Osteoblast (primary cell): ENCODE measurements around the gene PLP2. TPM values are rescaled to one million over a fixed set of nuclear protein-coding genes. Genes with fewer than 3 reads are reported as not detected.

Experiments used
- DNase-seq: peaks from one replicate; pipeline ENCODE4 v3.0.0; 2011; ENCODE audit warnings: low spot score, mixed read lengths; ENCODE audit not compliant: insufficient read length; ENCODE audit errors: missing footprints
- H2AFZ ChIP-seq: 2 replicates; pipeline ENCODE4 v1.6.0; 2011; ENCODE audit warnings: mild to moderate bottlenecking, low read length
- H3K27ac ChIP-seq: 2 replicates; pipeline ENCODE4 v1.5.1; 2011; ENCODE audit warnings: mild to moderate bottlenecking, low read depth, low read length, moderate library complexity
- H3K27me3 ChIP-seq: 2 replicates; pipeline ENCODE4 v1.6.0; 2012; ENCODE audit warnings: mild to moderate bottlenecking, control low read depth, inconsistent platforms, low read length, moderate library complexity; ENCODE audit not compliant: insufficient read depth
- H3K36me3 ChIP-seq: 2 replicates; pipeline ENCODE4 v1.5.1; 2011; ENCODE audit warnings: mild to moderate bottlenecking, low read length, control low read depth, moderate library complexity; ENCODE audit not compliant: insufficient read depth
- H3K4me1 ChIP-seq: 2 replicates; pipeline ENCODE4 v1.5.1; 2011; ENCODE audit warnings: mild to moderate bottlenecking, low read length, control low read depth, moderate library complexity; ENCODE audit not compliant: insufficient read depth
- H3K4me2 ChIP-seq: 2 replicates; pipeline ENCODE4 v1.6.0; 2011; ENCODE audit warnings: mild to moderate bottlenecking, low read length; ENCODE audit not compliant: insufficient read depth
- H3K4me3 ChIP-seq: fragments of 200-600 bp; sonication (generic); 3 replicates; pipeline ENCODE4 v1.5.1; 2012; ENCODE audit warnings: mild to moderate bottlenecking, low read length, inconsistent platforms; ENCODE audit not compliant: insufficient read depth
- H3K79me2 ChIP-seq: 2 replicates; pipeline ENCODE4 v1.6.0; 2012; ENCODE audit warnings: mild to moderate bottlenecking, low read length, control low read depth, inconsistent platforms; ENCODE audit not compliant: insufficient read depth
- H3K9me3 ChIP-seq: 2 replicates; pipeline ENCODE4 v1.5.1; 2011; ENCODE audit warnings: low read depth, low read length, control low read depth
- H4K20me1 ChIP-seq: 2 replicates; pipeline ENCODE4 v1.6.0; 2012; ENCODE audit warnings: mild to moderate bottlenecking, low read length, control low read depth; ENCODE audit not compliant: insufficient read depth
- small RNA-seq: library from RNA; depleted of rRNA; stranded (forward); fragments of <200 nt; gene quantifications from one replicate; pipeline ENCODE3, GENCODE V24; 2012
- total RNA-seq: library from RNA; depleted of rRNA; stranded (reverse); fragments of >200 nt; gene quantifications from 2 replicates; pipeline ENCODE4 v1.2.3, GENCODE V29; 2012
- TF ChIP-seq, protein P1 (sequence below): IDR thresholded peaks from 2 replicates; pipeline ENCODE4 v1.5.1; 2011; ENCODE audit warnings: mild to moderate bottlenecking, low read depth, low read length, moderate library complexity; ENCODE audit errors: extremely low read depth

Gene PLP2
- total RNA-seq, 1 donor: 21.0 TPM

DNA sequence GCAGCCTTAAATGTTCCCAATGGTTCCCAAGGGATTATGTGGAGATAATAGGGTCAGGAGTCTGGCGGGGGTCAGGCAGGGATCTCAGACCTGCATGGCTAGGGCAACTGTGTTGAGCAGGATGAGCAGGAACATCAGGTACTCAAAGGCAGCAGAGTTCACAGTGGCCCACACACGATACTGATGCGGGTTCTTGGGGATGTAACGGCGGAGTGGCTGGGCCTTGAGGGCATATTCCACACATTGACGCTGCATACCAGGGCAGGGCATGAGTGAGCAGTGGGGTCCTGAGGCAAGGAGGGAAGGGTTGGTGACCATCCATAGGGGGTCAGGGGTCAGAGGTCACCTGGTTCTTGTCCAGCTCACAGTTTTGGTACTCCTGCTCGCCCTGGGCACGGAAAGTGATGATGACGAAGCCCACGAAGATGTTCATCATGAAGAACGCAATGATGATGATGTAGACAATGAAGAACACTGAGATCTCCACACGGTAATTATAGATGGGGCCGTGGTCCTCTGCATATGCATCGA, 43.4 kb downstream of the PLP2 start:
- Histone ChIP-seq H3K4me1 (no peaks in the 10 kb centered on the region), H3K4me3 (no peak overlapping the region), H3K36me3 (no peaks in the 10 kb centered on the region), H3K27ac (no peak overlapping the region), H3K4me2 (no peak overlapping the region), H3K79me2 (no peaks in the 10 kb centered on the region), H4K20me1 (no peaks in the 10 kb centered on the region), H3K27me3 (no peaks in the 10 kb centered on the region), H3K9me3 (no peaks in the 10 kb centered on the region), H2AFZ (no peak overlapping the region)
- no peak for DNase-seq
- TF ChIP-seq, protein P1, sequence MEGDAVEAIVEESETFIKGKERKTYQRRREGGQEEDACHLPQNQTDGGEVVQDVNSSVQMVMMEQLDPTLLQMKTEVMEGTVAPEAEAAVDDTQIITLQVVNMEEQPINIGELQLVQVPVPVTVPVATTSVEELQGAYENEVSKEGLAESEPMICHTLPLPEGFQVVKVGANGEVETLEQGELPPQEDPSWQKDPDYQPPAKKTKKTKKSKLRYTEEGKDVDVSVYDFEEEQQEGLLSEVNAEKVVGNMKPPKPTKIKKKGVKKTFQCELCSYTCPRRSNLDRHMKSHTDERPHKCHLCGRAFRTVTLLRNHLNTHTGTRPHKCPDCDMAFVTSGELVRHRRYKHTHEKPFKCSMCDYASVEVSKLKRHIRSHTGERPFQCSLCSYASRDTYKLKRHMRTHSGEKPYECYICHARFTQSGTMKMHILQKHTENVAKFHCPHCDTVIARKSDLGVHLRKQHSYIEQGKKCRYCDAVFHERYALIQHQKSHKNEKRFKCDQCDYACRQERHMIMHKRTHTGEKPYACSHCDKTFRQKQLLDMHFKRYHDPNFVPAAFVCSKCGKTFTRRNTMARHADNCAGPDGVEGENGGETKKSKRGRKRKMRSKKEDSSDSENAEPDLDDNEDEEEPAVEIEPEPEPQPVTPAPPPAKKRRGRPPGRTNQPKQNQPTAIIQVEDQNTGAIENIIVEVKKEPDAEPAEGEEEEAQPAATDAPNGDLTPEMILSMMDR: no peak

DNA sequence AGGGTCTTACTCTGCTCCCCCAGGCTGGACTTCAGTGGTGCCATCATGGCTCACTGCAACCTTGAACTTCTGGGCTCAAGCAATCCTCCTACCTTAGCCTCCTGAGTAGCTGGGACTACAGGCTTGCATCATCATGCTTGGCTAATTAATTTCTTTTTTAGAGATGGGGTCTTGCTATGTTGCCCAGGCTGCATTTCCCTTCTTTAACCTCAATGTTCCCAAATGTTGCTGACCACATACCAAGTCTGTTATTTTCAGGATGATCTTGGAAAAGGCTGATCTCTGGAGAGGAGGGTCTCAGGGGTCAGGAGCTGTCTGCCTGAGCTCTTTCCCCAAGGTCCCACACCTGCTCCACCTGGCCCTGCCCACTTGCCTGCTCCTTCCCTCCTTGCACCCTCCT, 48.4 kb downstream of the PLP2 start:
- no peak overlapping the region for H3K27ac ChIP-seq
- no peak overlapping the region for H3K4me2 ChIP-seq
- no peaks in the 10 kb centered on the region for H3K36me3 ChIP-seq
- no peaks in the 10 kb centered on the region for H4K20me1 ChIP-seq
- no peaks in the 10 kb centered on the region for H3K79me2 ChIP-seq
- no peaks in the 10 kb centered on the region for H3K4me1 ChIP-seq
- no peak overlapping the region for H2AFZ ChIP-seq
- H3K27me3 ChIP-seq: no peaks in the 10 kb centered on the region
- no peak for DNase-seq
- TF ChIP-seq, protein P1: no peak
- no peaks in the 10 kb centered on the region for H3K9me3 ChIP-seq
- no peak overlapping the region for H3K4me3 ChIP-seq

DNA sequence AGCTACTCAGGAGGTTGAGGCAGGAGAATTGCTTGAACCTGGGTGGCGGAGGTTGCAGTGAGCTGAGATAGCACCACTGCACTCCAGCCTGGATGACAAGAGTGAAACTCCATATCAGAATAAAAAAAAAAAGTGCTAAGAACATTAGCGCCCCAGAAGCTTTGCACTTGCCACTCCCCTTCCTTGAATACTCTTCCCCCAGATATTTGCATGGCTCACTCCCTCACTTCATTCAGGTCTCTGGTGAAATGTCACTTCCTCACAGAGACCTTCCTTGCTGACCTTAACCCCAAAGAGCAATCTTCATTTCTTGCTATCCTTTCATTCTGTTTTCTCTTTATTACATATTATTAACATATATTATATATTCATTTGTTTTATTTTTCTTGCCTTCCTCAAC, 50.2 kb downstream of the PLP2 start:
- no peak overlapping the region for H2AFZ ChIP-seq
- TF ChIP-seq, protein P1: no peak
- no peaks in the 10 kb centered on the region for H3K79me2 ChIP-seq
- H3K4me2 ChIP-seq: no peak overlapping the region
- H3K36me3 ChIP-seq: no peaks in the 10 kb centered on the region
- DNase-seq: no peak
- H3K4me3 ChIP-seq: no peak overlapping the region
- no peak overlapping the region for H3K27ac ChIP-seq
- H3K4me1 ChIP-seq: no peaks in the 10 kb centered on the region
- peaks cover 2% of the 10 kb centered on the region for H3K27me3 ChIP-seq
- H4K20me1 ChIP-seq: no peaks in the 10 kb centered on the region
- H3K9me3 ChIP-seq: no peaks in the 10 kb centered on the region

Small RNA genes within 50 kb of the gene (small RNA-seq; reads per million reads assigned to genes)
- not detected for gene RN7SL262P

Other genes with a start within 250 kb of the PLP2 start
- gene OTUD5, start 214.3 kb upstream of the PLP2 start, total RNA-seq: 31.2 and 33.7 TPM in 2 replicates
- 0.29 and 0.36 TPM in 2 replicates for gene KCND1, start 200.1 kb upstream of the PLP2 start, total RNA-seq
- 14.4 and 15.6 TPM in 2 replicates for gene GRIPAP1, start 169.6 kb upstream of the PLP2 start, total RNA-seq
- 36.2 and 46.7 TPM in 2 replicates for gene TFE3, start 128.5 kb upstream of the PLP2 start, total RNA-seq
- gene CCDC120, start 112.9 kb upstream of the PLP2 start, total RNA-seq: 1.1 and 1.2 TPM in 2 replicates
- 12.3 and 15.6 TPM in 2 replicates for gene PRAF2, start 97.9 kb upstream of the PLP2 start, total RNA-seq
- 86.5 and 97.5 TPM in 2 replicates for gene WDR45, start 92.0 kb upstream of the PLP2 start, total RNA-seq
- 12.4 and 14.1 TPM in 2 replicates for gene GPKOW, start 48.2 kb upstream of the PLP2 start, total RNA-seq
- gene MAGIX, start 9.1 kb upstream of the PLP2 start, total RNA-seq: 1.2 and 1.8 TPM in 2 replicates
- 6.9 and 7.7 TPM in 2 replicates for gene PRICKLE3, start 14.5 kb downstream of the PLP2 start, total RNA-seq
- gene SYP, start 28.3 kb downstream of the PLP2 start, total RNA-seq: 0.29 and 0.36 TPM in 2 replicates
- gene CACNA1F, start 61.4 kb downstream of the PLP2 start, total RNA-seq: not detected in 2 replicates
- 13.3 and 15.6 TPM in 2 replicates for gene CCDC22, start 63.6 kb downstream of the PLP2 start, total RNA-seq
- not detected in 2 replicates for gene FOXP3, start 92.8 kb downstream of the PLP2 start, total RNA-seq
- 3.2 and 4.0 TPM in 2 replicates for gene PPP1R3F, start 97.9 kb downstream of the PLP2 start, total RNA-seq
- gene GAGE10, start 131.7 kb downstream of the PLP2 start, total RNA-seq: not detected in 2 replicates
- not detected in 2 replicates for gene GAGE12J, start 150.1 kb downstream of the PLP2 start, total RNA-seq
- not detected in 2 replicates for gene GAGE13, start 159.7 kb downstream of the PLP2 start, total RNA-seq